Measurements from ENCODE around the gene TAF11L2. TPM values are rescaled to one million over a fixed set of nuclear protein-coding genes. Genes with fewer than 3 reads are reported as not detected.
"Not testable (repeated sequence)": the region's sequence is repeated elsewhere in the genome, so short reads cannot be mapped to it uniquely, and the experiment has no call there.

The TAF11L2 gene
- total RNA-seq, 1 donor from 2014 or later, result not detected

DNA sequence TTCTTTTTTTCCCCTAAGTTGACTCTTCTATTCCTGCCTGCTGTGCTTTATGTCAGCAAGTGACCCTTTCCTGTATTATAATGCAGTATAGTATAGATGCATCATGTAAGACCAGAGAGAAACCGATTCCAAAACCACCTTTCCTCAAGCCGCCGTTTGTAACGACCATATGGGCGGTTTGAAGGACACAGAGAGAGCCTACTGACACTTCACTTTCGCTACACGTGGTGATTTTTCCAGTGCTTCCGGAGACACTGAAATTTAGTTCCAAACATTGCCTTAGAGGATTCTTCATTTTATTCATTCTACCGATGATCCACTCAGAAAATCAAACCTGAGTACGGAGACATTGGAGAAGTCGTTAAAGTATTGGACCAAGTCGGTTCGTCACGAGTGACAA, 21.5 kb downstream of the TAF11L2 start:
- intact Hi-C loops (cut with DNase I); DNase-seq; ATAC-seq (ENCODE audit: poor library complexity): not testable (repeated sequence)

DNA sequence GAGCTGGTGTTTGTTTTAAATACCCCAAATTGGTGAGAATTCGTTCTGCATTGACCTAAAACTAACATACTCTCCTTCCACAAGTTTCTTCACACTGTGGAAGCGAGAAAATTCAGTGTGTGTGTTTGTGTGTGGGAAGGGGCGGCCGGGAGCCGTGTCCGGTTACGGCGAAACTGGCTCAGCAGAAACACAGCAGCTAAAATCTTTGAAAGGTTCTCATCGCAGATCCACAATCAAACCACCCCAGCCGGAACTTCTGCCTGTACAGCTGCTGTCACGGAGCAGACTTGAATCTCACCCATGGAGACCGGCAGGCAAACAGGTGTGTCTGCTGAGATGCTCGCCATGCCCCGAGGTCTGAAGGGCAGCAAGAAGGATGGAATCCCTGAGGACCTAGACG, 23.5 kb downstream of the TAF11L2 start, which contains the start of gene TAF11L4:
TSS of gene TAF11L4 (plus strand) at position 301 of the 400 bp plus-strand sequence.
- intact Hi-C loops (cut with DNase I); DNase-seq; ATAC-seq (ENCODE audit: poor library complexity): not testable (repeated sequence)

- not testable (repeated sequence) for DNase-seq
Measured at GRCh38 chr5:17524935-17525334, 26.9 kb downstream of the TAF11L2 start, which contains the start of gene TAF11L5. TAF11L5 (plus strand) TSS chr5:17525235.

DNA sequence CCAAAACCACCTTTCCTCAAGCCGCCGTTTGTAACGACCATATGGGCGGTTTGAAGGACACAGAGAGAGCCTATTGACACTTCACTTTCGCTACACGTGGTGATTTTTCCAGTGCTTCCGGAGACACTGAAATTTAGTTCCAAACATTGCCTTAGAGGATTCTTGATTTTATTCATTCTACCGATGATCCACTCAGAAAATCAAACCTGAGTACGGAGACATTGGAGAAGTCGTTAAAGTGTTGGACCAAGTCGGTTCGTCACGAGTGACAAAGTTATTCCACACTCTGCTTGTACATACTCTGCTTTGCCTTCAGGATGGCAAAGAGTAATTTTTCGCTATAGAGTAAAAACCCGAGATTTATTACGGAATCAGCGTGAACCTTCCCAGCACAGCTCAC, 28.5 kb downstream of the TAF11L2 start:
- intact Hi-C loops (cut with DNase I); ATAC-seq (ENCODE audit: poor library complexity); DNase-seq: not testable (repeated sequence)

More at GRCh38 chr5:17524935-17525334, 26.9 kb downstream of the TAF11L2 start, which contains the start of gene TAF11L5:
- intact Hi-C loops (cut with DNase I); ATAC-seq (ENCODE audit: poor library complexity): not testable (repeated sequence)

GRCh38 chr5:17528369-17528768, 30.3 kb downstream of the TAF11L2 start, which contains the start of gene TAF11L6:
TAF11L6 (plus strand) TSS chr5:17528669.
- intact Hi-C loops (cut with DNase I); ATAC-seq (ENCODE audit: poor library complexity); DNase-seq: not testable (repeated sequence)

Other genes starting within 250 kb of the TAF11L2 start
- not detected for gene TAF11L3, start 20.1 kb downstream of the TAF11L2 start, total RNA-seq
- not detected for gene TAF11L4, start 23.6 kb downstream of the TAF11L2 start, total RNA-seq
- gene TAF11L5, start 27.0 kb downstream of the TAF11L2 start, total RNA-seq, result not detected
- gene TAF11L6, start 30.4 kb downstream of the TAF11L2 start, total RNA-seq, result not detected
- gene TAF11L7, start 87.5 kb downstream of the TAF11L2 start, total RNA-seq, result not detected
- not detected for gene TAF11L8, start 92.7 kb downstream of the TAF11L2 start, total RNA-seq
- gene TAF11L9, start 96.2 kb downstream of the TAF11L2 start, total RNA-seq, result not detected
- gene TAF11L10, start 99.6 kb downstream of the TAF11L2 start, total RNA-seq, result not detected
- gene TAF11L11, start 106.0 kb downstream of the TAF11L2 start, total RNA-seq, result not detected
- not detected for gene TAF11L12, start 112.2 kb downstream of the TAF11L2 start, total RNA-seq
- gene TAF11L13, start 133.9 kb downstream of the TAF11L2 start, total RNA-seq, result not detected
- not detected for gene TAF11L14, start 136.2 kb downstream of the TAF11L2 start, total RNA-seq